Endothelial cell of umbilical vein (primary cell): ENCODE measurements around the gene CCDC179. TPM values are rescaled to one million over a fixed set of nuclear protein-coding genes. Genes with fewer than 3 reads are reported as not detected.

Experiments
- BruUV-seq: library from RNA; stranded (reverse); fragments of 400-500 nt; replicated peaks from 2 replicates; lab custom pipeline; 2021; lab: Mats Ljungman, UMichigan
- CTCF ChIA-PET: fragments of 300-600, 350-600 bp; sonication (Branson Sonifier 250); formaldehyde crosslinking; loops from one replicate; lab custom pipeline; 2021; ENCODE audit warnings: antibody characterized with exemption, inconsistent platforms; lab: Charles Lee
- POLR2A ChIA-PET: fragments of 300-600, 350-600 bp; sonication (Branson Sonifier 250); formaldehyde crosslinking; loops from one replicate; lab custom pipeline; 2021; ENCODE audit warnings: antibody characterized with exemption, inconsistent platforms; lab: Charles Lee
- DNase-seq: peaks from one replicate; pipeline ENCODE4 v3.0.0-alpha.2; 2011; ENCODE audit warnings: low read depth, low spot score
- FAIRE-seq: peaks from 2 replicates; lab custom pipeline; 2011; peaks lifted over from hg19 to GRCh38; lab: Jason Lieb, UNC
- H2AFZ ChIP-seq: 2 replicates; pipeline ENCODE4 v1.6.0; 2012; ENCODE audit warnings: low read depth, low read length, control low read depth, inconsistent platforms
- H3K27ac ChIP-seq: 2 replicates; pipeline ENCODE4 v1.5.1; 2011; ENCODE audit warnings: low read depth, mild to moderate bottlenecking, control low read depth, low read length, moderate library complexity; ENCODE audit not compliant: insufficient read depth
- H3K27me3 ChIP-seq, 2 experiments: 2 replicates each; pipeline versions ENCODE4 v1.6.0 to v1.6.1; 2011; ENCODE audit warnings: low read length in 2 of 2, mixed read lengths in 1 of 2; ENCODE audit not compliant: control insufficient read depth in 2 of 2, insufficient read depth in 2 of 2
- H3K36me3 ChIP-seq, 2 experiments: 2 replicates in 1 of 2; 3 replicates in 1 of 2; pipeline ENCODE4 v1.5.1; 2011; ENCODE audit warnings: low read length in 2 of 2, mild to moderate bottlenecking in 1 of 2, moderate library complexity in 1 of 2; ENCODE audit not compliant: control insufficient read depth in 2 of 2, insufficient read depth in 2 of 2; ENCODE audit errors: extremely low read depth in 1 of 2
- H3K4me1 ChIP-seq: 3 replicates; pipeline ENCODE4 v1.5.1; 2011; ENCODE audit warnings: mild to moderate bottlenecking, low read length; ENCODE audit not compliant: control insufficient read depth, insufficient read depth; ENCODE audit errors: extremely low read depth
- H3K4me2 ChIP-seq: 2 replicates; pipeline ENCODE4 v1.6.1; 2011; ENCODE audit warnings: low read length, control low read depth, mixed read lengths; ENCODE audit not compliant: insufficient read depth
- H3K4me3 ChIP-seq, 3 experiments: fragments of 200-600 bp in 1 of 3; sonication (generic), shearing (Covaris generic) in 1 of 3; replicated peaks in 1 of 3; 2 replicates each; pipeline ENCODE4 v1.5.1; 2011 to 2016; ENCODE audit warnings: control low read depth in 3 of 3, low read length in 3 of 3, mild to moderate bottlenecking in 2 of 3, inconsistent platforms in 1 of 3, low read depth in 1 of 3, moderate library complexity in 1 of 3; ENCODE audit not compliant: insufficient read depth in 1 of 3
- H3K79me2 ChIP-seq: 2 replicates; pipeline ENCODE4 v1.6.0; 2012; ENCODE audit warnings: low read length, inconsistent platforms; ENCODE audit not compliant: control insufficient read depth, insufficient read depth
- H3K9ac ChIP-seq: replicated peaks from 2 replicates; pipeline ENCODE3; 2011; ENCODE audit warnings: low read length, control low read depth; ENCODE audit not compliant: insufficient read depth; ENCODE audit errors: extremely low read depth
- H3K9me1 ChIP-seq: replicated peaks from 3 replicates; pipeline ENCODE4 v1.6.0; 2011; ENCODE audit warnings: mild to moderate bottlenecking, low read length; ENCODE audit not compliant: control insufficient read depth, insufficient read depth; ENCODE audit errors: extremely low read depth
- H3K9me3 ChIP-seq: replicated peaks from 2 replicates; pipeline ENCODE4 v1.5.1; 2012; ENCODE audit warnings: low read length, inconsistent platforms; ENCODE audit not compliant: control insufficient read depth, insufficient read depth
- H4K20me1 ChIP-seq: replicated peaks from 2 replicates; pipeline ENCODE3; 2011; ENCODE audit warnings: mild to moderate bottlenecking, low read length; ENCODE audit not compliant: control insufficient read depth, insufficient read depth; ENCODE audit errors: extremely low read depth
- FOS ChIP-seq: IDR thresholded peaks from 2 replicates; pipeline ENCODE4 v1.6.1; 2011; ENCODE audit warnings: mild to moderate bottlenecking, low read length, moderate library complexity, borderline replicate concordance; ENCODE audit not compliant: insufficient read depth
- GATA2 ChIP-seq: IDR thresholded peaks from 2 replicates; pipeline ENCODE4 v1.7.0; 2011; ENCODE audit warnings: low read depth, mild to moderate bottlenecking, moderate library complexity, mixed read lengths, low read length; ENCODE audit not compliant: insufficient read length, insufficient read depth
- MYC ChIP-seq: IDR thresholded peaks from one replicate; pipeline ENCODE4 v1.6.1; 2011; ENCODE audit warnings: mild to moderate bottlenecking, low read depth, low read length
- POLR2A ChIP-seq: IDR thresholded peaks from 2 replicates; pipeline ENCODE4 v1.6.1; 2012; ENCODE audit warnings: low read depth, mild to moderate bottlenecking, control low read depth, low read length
- POLR2AphosphoS5 ChIP-seq: IDR thresholded peaks from 2 replicates; pipeline ENCODE4 v1.6.1; 2012; ENCODE audit warnings: low read depth, mild to moderate bottlenecking, control low read depth, low read length, moderate library complexity; ENCODE audit not compliant: insufficient read depth
- dilution Hi-C: fragments of 300-500 bp; cut with MboI; formaldehyde crosslinking; loops from one replicate; pipeline ENCODE4 v1.15.0; 2019; ENCODE audit warnings: low sequenced_read_pairs; ENCODE audit not compliant: extremely low pct_ligation_motif_present
- intact Hi-C: fragments of 100-400 bp; cut with micrococcal nuclease; formaldehyde crosslinking; loops from one replicate; pipeline ENCODE4 v1.10.0; 2022
- polyA plus RNA-seq, 4 experiments: library from polyadenylated mRNA; depleted of rRNA in 3 of 4; stranded (reverse) in 3 of 4; unstranded in 1 of 4; fragments of >200 nt; gene quantifications; 2 replicates each; pipeline versions ENCODE4 v1.2.1 to v1.2.3, GENCODE V29; 2011 to 2012; ENCODE audit warnings: missing spikeins in 1 of 4
- total RNA-seq: library from RNA; stranded (reverse); gene quantifications from 2 replicates; pipeline ENCODE4 v1.2.3, GENCODE V29; 2021
- TF ChIP-seq, protein P1 (sequence below): IDR thresholded peaks from 2 replicates; pipeline ENCODE4 v1.6.1; 2011; ENCODE audit not compliant: insufficient read depth, insufficient read length
- TF ChIP-seq, protein P2 (sequence below), 2 donors: IDR thresholded peaks; 1 replicate in 1 of 2; 2 replicates in 1 of 2; pipeline ENCODE4 v1.5.1; 2011; ENCODE audit warnings: low read length in 2 of 2, mild to moderate bottlenecking in 2 of 2, moderate library complexity in 2 of 2, control low read depth in 1 of 2, inconsistent platforms in 1 of 2, low read depth in 1 of 2; ENCODE audit not compliant: insufficient read depth in 1 of 2; ENCODE audit errors: extremely low read depth in 1 of 2

CCDC179 gene
- total and polyA plus RNA-seq, 2 donors (not counting 3 experiments of a cell fraction or from before 2014, with no cell fraction given): not detected

DNA sequence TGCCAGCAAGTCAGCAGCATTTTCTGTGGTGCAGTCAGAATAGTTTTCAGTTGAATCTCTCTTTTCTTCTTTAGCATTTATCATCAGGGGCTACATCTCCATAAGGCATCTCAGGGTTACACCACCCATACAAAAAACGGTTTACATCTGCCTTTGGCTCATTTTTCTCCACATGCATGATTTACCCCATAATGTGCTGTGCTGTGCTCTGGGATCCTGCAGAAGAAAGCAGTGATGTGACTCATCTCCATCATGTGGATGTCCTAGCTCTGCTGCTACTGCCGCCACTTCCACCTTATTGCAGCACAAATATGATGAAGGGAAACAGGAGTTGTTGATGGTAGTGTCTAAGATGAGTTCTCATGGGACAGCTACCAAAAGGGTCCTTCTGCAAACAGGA is 30.0 kb upstream of the CCDC179 start:
- Histone ChIP-seq H3K4me1 (no peaks in the 10 kb centered on the region), H3K4me2 (no peak overlapping the region), H3K27ac (no peak overlapping the region), H2AFZ (no peak overlapping the region), H3K9me1 (no peaks in the 10 kb centered on the region), H3K79me2 (no peaks in the 10 kb centered on the region), H3K36me3 (no peaks in the 10 kb centered on the region), H3K9me3 (no peaks in the 10 kb centered on the region), H4K20me1 (no peaks in the 10 kb centered on the region), H3K4me3 (no peak overlapping the region), H3K9ac (no peak overlapping the region), H3K27me3 (no peaks in the 10 kb centered on the region)
- FAIRE-seq (no peak), DNase-seq (no peak)
- TF ChIP-seq, protein P1, sequence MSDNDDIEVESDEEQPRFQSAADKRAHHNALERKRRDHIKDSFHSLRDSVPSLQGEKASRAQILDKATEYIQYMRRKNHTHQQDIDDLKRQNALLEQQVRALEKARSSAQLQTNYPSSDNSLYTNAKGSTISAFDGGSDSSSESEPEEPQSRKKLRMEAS: no peak
- TF ChIP-seq MYC (no peak), FOS (no peak), POLR2AphosphoS5 (no peak), GATA2 (no peak), POLR2A (no peak)
- TF ChIP-seq, protein P2, sequence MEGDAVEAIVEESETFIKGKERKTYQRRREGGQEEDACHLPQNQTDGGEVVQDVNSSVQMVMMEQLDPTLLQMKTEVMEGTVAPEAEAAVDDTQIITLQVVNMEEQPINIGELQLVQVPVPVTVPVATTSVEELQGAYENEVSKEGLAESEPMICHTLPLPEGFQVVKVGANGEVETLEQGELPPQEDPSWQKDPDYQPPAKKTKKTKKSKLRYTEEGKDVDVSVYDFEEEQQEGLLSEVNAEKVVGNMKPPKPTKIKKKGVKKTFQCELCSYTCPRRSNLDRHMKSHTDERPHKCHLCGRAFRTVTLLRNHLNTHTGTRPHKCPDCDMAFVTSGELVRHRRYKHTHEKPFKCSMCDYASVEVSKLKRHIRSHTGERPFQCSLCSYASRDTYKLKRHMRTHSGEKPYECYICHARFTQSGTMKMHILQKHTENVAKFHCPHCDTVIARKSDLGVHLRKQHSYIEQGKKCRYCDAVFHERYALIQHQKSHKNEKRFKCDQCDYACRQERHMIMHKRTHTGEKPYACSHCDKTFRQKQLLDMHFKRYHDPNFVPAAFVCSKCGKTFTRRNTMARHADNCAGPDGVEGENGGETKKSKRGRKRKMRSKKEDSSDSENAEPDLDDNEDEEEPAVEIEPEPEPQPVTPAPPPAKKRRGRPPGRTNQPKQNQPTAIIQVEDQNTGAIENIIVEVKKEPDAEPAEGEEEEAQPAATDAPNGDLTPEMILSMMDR (IDR thresholded peaks at IDR 0.05; ENCODE audit: extremely low read depth in 1 of 2, insufficient read depth in 1 of 2, low read depth in 1 of 2, low read length in 2 of 2): no peak
- intact Hi-C loops: no loop called here
- no TSS peak for BruUV-seq
- dilution Hi-C loops: no loop called here
- ChIA-PET POLR2A (no interaction called here), CTCF (interaction anchor here (2.2 kb wide), 1 partner anchor 14 kb away, joined by 8 read pairs; no protein-coding TSS in a partner anchor)
